AG04449 (cell line): Measurements from ENCODE around the gene CDC42BPB.

Experiments used
- CTCF ChIA-PET: fragments of 350-600 bp; formaldehyde crosslinking; extraction: SDS; loops from one replicate; lab custom pipeline; 2021; ENCODE audit warnings: antibody characterized with exemption; lab: Yijun Ruan, JAX
- POLR2A ChIA-PET: fragments of 400-600, 350-600 bp; formaldehyde crosslinking; extraction: SDS; loops from one replicate; lab custom pipeline; 2020; ENCODE audit warnings: antibody characterized with exemption, inconsistent platforms; lab: Yijun Ruan, JAX
- DNase-seq: peaks from one replicate; pipeline ENCODE4 v3.0.0-alpha.2; 2010; ENCODE audit warnings: low read depth, low spot score
- H3K4me3 ChIP-seq: 2 replicates; pipeline ENCODE4 v1.5.1; 2011; ENCODE audit warnings: low read depth, mild to moderate bottlenecking, control low read depth, low read length
- TF ChIP-seq, protein P1 (sequence below): IDR thresholded peaks from one replicate; pipeline ENCODE4 v1.5.1; 2011; ENCODE audit warnings: mild to moderate bottlenecking, moderate library complexity, low read length, control low read depth, inconsistent platforms; ENCODE audit not compliant: insufficient read depth; ENCODE audit errors: missing control alignments

The CDC42BPB gene

GRCh38 chr14:103085106-103086091 lies 28.1 kb upstream of the CDC42BPB start:
- POLR2A ChIA-PET: no interaction called here

DNA sequence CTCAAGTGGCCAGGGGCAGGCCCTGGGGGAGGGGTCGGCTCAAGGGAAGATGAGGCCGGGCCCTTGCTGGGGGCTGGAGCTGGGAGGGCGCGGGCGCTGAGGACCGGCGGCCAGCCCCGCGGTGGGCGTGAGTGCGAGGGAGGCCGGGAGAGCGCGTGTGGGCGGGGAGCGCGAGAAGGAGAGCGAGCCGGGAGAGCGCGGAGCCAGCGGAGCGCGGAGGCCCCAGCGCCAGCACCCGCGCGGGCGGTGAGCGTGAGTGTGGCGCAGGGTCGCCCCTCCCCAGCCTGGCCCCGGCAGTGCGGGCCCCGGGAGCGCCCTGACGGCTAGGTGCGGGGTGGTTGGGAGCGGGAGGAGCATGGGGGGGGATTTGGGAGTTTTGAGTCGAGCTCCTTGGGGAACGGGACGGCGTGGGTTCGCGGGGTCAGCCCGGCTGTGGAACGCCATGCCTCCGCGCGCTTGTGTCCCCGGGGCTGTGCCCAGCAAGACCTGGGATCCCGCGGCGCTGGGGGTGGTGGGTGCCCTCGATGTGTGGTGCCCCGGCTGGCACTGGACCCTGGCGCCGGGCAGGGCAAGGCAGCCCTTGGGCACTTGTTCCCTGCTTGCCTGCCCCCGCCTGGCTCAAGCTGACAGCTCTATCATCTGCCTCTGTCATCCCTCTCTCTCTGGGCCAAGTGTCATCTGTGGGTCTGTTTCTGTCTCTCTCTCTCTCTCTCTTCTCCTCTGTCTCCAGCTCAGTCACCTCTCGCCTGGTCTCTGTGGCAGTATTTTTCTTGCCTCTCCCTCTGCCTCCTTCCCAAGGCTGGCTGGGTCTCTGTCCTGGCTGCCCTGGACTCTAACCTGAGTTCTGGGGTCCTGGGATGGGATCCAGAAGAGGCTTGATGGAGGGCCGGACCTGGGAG lies 26.9 kb upstream of the CDC42BPB start, which contains the start of gene LBHD2:
TSS of gene LBHD2 (plus strand) at position 190 of the 899 bp plus-strand sequence. CDS start 1,803 bp downstream, outside the sequence.
- no peak within 1 kb of the TSS for H3K4me3 ChIP-seq
- CTCF ChIA-PET: interaction anchor here (1.3 to 1.5 kb wide), 4 partner anchors 7 to 208 kb away, joined by 3 to 4 read pairs (median 4); partner anchors contain the start of gene EXOC3L4
- TF ChIP-seq, protein P1, sequence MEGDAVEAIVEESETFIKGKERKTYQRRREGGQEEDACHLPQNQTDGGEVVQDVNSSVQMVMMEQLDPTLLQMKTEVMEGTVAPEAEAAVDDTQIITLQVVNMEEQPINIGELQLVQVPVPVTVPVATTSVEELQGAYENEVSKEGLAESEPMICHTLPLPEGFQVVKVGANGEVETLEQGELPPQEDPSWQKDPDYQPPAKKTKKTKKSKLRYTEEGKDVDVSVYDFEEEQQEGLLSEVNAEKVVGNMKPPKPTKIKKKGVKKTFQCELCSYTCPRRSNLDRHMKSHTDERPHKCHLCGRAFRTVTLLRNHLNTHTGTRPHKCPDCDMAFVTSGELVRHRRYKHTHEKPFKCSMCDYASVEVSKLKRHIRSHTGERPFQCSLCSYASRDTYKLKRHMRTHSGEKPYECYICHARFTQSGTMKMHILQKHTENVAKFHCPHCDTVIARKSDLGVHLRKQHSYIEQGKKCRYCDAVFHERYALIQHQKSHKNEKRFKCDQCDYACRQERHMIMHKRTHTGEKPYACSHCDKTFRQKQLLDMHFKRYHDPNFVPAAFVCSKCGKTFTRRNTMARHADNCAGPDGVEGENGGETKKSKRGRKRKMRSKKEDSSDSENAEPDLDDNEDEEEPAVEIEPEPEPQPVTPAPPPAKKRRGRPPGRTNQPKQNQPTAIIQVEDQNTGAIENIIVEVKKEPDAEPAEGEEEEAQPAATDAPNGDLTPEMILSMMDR: no peak

More at GRCh38 chr14:103085106-103086091, 28.1 kb upstream of the CDC42BPB start:
- no peak overlapping the region for H3K4me3 ChIP-seq
- no peak for DNase-seq
- CTCF ChIA-PET: interaction anchor here (0.9 to 1.5 kb wide), 4 partner anchors 9 to 207 kb away, joined by 3 to 8 read pairs (median 4); partner anchors contain the start of gene EXOC3L4
- TF ChIP-seq, protein P1: peak; percentile 47

DNA sequence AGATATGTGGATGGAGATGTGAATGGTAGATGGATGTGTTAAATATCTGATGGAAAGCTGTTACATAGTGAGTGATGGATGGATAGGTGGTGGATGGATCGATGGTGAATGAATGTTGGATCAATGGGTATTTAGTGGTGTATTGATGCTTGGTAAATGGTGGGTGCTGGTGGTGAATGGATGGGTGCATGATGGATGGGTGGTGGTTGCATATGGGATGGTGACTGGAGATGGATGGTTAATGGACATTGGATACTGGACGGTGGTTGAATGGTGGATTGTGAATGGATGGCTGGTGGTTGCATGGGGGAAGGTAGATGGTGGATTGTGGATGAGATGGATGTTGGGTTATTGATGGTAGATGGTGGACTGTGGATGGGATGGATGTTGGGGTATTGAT lies 24.6 kb upstream of the CDC42BPB start:
- DNase-seq: no peak
- TF ChIP-seq, protein P1: no peak
- no peak overlapping the region for H3K4me3 ChIP-seq
- ChIA-PET POLR2A (no interaction called here), CTCF (interaction anchor here (1.4 to 4.3 kb wide), 2 partner anchors 22 to 210 kb away, joined by 3 to 17 read pairs; no protein-coding TSS in a partner anchor)

More for the DNA sequence above, 26.9 kb upstream of the CDC42BPB start, which contains the start of gene LBHD2:
- POLR2A ChIA-PET: no interaction called here
- DNase-seq: no peak

GRCh38 chr14:103078860-103079587 lies 21.7 kb upstream of the CDC42BPB start:
- no peak for DNase-seq
- ChIA-PET CTCF (interaction anchor here (0.6 to 6.9 kb wide), 14 partner anchors 10 to 387 kb away, joined by 3 to 55 read pairs (median 4); partner anchors contain the start of gene CDC42BPB), POLR2A (no interaction called here)
- H3K4me3 ChIP-seq: no peak overlapping the region
- TF ChIP-seq, protein P1: no peak

GRCh38 chr14:103078420-103078749 lies 21.0 kb upstream of the CDC42BPB start:
- POLR2A ChIA-PET: no interaction called here
- CTCF ChIA-PET: interaction anchor here (0.7 to 6.9 kb wide), 9 partner anchors 18 to 383 kb away, joined by 3 to 55 read pairs (median 8); partner anchors contain the start of gene CDC42BPB
- TF ChIP-seq, protein P1: peak; percentile 84
- DNase-seq: no peak
- no peak overlapping the region for H3K4me3 ChIP-seq
